Measurements from ENCODE around the gene MAD1L1.

The MAD1L1 gene

DNA sequence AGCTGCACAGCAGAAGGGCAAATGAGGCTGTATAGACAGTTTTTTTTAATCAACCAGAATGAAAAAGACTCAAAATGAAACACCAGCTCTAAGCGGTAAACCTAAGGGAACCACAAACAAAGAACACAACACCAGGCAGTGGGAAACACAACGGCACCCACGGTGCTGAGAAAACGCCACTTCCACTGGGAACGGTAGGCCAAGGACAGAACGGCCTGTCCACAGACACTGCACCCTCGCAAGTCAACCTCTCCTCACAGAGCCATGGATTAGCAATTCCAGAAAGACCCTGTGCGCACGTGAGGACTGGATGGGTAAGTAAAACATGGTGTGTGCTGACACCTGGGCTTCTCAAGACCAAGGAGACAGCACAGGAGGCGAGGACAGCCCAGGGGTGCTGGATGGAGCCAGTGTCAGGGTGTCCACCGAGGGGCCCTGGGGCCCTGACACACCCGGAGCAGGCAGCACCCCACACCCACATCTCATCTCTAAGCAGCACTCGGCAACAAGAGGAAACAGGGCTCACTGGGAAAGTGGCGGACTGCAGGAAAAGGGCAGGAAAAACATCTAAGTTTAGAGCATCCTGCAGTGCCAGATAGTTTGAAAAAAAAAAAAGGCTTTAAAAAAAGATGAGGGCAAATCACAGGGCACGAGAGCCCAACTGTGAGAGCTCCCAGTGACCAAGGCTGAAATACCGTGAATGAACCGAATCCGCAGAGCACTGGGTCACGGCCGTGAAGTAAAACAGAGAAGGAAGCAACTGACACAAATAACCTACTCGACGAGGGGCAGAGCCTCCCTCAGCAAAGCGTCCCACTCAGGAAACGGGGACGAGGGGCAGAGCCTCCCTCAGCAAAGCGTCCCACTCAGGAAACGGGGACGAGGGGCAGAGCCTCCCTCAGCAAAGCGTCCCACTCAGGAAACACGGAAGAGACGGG, 120.2 kb downstream of the MAD1L1 start:
- DNase-seq, result no peak

DNA sequence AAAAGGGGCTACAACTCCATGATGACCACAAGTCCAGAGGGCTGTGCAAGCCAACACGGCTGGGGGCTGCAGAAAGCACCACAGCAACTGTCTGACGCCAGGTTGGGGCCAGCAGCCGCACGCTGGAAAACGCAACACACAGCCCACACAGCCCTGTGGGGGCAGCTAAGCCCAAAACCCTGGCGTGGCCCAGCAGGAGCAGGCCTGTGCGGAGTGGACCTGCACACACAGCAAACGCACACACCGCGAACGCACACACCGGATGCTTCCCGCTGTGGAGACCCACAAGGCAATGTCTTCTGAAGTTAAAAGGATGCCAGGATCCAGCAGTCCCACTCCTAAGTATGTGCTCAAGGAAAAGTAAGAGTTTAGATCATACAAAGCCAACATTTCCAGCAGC, 121.2 kb downstream of the MAD1L1 start:
- no peak for DNase-seq

DNA sequence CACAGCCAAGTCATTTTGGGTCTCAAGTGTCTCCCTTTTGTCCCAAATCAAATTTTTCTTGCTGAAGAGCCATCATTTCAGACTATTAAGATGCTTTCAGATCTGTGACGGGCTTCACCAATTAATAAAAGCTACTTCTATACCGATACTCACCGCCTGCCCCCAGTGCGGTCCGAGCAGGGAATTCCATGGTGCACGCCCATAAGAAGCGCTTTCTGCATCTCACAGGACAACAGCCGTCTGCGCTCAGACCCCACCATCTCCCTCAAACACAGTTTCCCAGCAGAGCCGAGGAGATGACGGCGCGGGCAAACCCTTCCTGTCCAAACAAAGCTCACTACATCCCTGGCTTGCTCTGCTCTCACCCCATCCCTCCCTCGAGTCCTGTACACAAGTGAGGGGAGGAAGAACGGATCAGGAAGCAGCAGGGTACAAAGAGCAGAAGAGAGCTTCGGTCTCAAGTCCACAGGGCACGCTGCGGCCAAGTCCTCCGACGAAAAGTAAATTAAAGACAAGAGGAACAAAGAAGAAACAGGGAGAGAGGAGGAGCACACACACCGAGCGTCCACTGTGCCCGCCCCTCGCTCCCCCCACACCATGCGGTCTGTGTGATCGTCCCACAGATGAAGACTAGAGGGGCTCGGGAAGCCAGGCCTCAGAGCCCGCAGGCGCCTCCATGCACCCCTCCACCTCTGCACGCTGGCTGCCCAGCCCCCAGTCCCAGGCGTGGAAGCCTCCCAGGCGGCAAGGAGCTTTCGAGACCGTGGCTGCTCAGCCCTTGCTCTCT, 121.9 kb downstream of the MAD1L1 start:
- no peak for DNase-seq

DNA sequence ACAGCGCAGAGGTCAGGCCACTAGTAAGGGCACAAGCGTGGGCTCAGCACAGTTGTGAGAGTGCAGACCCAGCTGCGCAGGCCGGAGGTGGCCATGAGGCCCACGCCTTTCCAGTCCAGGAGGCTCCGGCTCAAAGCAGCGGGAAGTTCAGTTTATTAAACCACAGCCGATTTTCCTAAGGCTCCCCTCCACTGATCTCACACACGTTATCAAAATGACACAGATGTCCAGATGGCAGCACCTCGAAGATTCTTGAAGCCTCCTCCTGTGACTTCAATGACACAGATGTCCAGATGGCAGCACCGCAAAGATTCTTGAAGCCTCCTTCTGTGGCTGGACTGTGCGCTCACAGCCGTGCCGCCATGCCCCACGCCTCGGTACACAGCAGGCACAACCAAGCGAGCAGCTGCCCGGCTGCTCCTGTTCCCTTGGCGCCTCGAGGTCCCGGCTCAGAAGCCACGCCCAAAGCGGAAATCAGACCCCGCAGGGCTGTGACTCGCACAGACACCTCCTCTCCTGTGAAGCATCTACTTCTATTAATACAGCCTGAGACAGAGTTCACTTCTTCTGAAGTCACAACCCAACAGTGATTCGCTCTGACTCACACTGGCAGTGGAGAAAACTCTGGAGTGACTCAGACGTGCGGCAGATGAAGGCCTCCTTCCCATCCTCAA, 122.7 kb downstream of the MAD1L1 start:
- peak; percentile 91 for DNase-seq

DNA sequence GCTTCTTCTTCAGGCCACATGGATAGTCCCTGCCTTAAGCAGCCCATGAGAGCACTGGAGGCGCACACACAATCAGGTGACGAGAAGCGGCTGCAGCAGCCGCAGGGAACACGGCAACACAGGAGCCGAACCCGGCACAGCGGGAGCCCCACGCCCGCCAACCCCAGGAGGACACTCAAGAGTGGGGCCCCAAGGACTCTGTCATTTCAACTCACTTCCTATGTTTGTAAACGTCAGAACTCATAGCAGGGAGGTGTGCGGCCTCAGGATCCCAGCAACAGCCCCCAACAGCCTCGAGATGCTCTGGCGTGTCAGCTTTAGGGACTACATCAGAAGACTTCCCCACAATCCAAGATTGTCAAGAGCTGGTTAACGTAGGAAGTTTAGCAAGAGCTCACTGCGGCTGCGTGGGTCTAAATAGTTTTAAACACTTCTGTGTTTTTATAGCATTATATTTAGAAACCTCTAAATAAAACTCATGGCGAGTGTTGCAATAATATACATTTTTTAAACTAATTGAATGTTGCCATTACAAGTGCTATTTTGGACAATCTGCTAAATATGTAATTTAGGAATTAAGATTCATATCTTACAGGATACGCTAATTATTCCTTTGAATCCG, 123.4 kb downstream of the MAD1L1 start:
- no peak for DNase-seq

DNA sequence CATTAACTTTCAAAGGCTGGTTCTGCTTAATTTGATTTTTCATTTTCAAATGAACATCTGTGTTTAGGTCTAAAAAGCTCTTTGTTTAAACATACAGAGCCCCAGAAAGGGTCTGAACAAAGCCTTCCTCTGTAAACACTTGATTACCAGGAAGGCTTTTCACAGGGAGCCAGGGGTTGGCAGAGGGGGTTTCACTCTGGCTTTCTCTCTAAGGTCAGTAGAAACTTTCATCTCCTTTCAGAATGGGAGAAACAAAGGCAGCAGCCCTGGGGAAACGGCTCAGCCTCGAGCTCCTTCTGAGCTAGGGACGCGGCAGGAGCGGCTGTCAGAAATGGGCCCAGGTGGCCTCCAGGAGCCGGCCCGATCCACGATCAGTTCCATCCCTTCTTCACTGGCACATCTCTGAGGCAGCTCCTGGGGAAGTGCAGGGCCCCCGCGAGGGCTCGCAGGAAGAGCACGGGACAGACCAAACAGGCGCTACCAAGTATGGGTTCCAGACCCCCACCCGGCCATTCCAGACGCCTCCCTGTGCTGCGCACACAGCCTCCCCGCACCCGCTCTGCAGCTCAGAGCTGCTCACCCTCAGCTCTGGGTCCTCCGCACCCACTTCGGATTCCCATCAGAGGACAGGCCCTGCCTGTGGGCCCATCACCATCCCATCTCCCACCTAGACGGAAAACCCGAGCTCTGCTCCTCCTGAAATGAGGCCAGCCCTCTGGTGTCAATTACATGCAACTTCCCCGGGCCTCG, 124.1 kb downstream of the MAD1L1 start:
- no peak for DNase-seq

DNA sequence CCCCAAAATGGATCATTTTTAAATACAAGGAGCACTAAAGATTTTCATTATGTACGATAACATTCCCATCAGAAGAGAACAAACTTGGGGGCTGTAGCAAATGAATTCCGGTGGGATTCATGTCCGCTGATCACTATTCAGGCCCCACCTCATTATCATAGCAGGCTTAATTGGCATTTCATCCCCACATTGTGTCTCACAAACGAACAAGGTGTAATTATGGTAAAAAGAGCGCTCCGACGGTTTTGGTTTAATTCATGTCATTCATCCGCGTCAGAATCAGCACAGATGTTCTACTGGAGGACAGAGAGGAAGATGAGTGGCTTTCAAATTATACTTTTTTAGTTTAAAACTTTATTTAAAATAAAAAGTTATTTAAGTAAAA, 124.7 kb downstream of the MAD1L1 start:
- no peak for DNase-seq

DNA sequence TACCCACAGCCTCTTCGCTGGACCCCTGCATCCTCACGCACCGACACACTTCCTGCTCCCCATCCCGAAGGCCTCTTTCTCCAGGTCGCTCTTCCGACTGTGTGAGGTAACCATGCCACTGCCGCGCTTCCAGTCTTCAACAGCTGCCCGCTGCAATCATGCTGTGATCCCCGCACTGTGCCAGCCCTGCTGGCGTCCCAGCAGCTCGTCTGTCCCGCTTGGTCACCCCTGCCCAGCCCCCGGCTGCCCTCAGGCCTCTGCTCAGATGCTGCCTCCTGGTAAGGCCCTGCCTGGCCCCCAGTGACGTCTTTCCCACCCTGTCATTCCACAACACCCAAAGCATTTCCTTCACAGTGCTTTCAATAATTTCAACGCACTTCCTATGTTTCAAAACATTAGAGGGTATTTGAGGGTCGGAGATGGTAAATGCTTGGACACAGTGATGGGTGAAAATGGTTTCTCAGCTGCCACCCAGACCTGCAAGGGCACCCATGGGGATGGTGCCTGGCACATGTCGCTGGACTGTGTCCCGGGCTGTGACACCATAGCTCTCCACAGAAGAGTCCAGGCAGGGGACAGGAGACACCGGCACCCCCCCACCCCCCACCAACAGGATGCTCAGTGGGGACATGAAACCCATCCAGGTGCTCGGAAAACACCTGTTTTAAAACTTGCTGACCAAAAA, 125.2 kb downstream of the MAD1L1 start:
- DNase-seq, result no peak

DNA sequence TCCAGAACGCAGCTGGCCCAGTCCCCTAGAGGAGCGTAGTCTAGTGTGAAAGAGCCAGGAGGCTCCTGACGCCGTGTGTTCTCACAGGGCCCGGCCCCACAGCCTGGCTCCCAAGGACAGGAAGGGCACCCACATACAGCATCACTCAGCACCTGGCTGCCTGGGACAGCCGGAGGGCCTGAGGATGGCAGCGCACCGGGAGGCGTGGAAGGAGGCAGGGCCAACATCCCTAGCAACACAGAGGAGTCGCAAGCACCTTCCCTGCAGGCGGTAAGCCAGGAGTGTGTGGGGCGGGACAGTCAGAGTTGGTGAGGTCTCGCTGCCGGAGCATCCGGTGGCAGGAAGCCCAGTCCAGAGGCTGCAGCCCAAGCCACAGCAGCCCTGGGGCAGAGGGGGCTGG, 125.8 kb downstream of the MAD1L1 start:
- no peak for DNase-seq

DNA sequence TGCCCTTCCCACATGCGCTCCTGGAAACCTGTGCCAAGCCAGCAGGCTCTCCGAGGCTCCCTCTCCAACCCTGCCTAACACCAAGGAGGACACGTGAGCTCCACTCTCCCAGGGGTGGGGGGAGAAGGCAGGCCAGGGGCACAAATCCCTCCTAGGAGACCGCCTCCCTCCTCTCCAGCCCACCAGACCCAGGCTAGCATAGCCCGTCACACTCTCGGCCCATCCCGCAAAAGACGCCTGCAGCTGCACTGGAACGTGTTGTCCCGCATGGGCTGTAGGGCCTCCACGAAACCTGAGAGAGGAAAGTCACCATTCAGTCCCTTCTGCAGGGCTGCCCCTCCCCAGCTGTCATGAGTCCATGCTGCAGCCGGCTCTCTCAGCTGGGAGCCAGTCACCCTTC, 126.3 kb downstream of the MAD1L1 start:
- no peak for DNase-seq

DNA sequence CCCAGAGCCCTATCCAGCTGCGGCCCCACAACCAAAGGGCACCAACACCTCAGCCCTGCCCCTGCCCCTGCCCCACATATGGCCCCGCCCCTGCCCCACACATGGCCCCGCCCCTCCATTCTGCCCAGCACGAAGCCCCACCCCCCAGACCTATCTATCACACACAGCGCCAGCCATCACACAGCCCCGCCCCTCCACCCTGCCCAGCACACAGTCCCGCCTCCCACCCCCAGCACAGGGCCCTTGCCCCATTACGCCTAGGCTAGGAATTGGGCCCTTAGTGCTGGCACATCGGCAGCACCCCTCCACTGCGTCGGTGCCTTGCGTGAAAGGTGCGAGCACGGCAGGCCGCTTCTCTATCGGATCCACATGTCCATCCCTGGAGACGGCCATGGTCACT, 126.8 kb downstream of the MAD1L1 start:
- DNase-seq, result no peak

DNA sequence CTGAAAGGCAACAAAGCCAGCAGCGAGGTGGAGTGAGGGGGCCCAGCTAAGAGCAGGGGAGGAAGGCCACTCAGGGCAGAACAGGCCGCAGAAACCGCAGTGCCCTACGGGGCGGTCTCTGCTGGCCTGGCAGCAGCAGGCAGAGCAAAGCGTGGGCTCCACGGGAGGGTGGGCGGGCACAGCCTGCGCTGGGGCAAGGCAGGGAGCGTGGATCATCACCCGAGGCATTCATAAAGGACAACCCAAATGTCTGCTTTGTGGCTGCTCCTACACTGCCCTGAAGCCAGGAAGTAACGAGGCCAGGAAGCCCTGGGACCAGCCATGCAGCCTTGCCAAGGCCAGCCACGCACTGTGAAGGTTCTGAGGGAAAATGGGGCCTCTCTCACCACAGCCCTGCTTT, 127.5 kb downstream of the MAD1L1 start:
- no peak for DNase-seq

DNA sequence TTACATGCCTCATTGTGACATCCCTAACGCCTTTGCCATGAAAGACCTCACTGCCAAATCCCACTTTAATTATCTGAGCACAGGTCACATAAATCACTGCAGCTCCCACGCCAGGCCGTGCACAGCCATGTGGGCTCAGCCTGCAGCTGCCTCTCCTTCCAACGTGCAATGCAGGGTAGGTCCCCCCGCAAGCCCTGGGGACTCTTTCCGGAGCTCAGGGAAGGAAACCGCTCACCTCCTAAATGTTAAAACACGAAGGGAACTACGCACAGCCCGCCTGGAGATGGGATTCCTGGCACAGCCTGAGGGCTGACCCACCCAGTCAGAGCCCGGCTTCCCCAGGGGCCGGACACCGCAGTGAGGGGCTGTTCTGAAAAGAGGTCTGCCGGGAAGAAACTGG, 128.0 kb downstream of the MAD1L1 start:
- DNase-seq, result no peak

DNA sequence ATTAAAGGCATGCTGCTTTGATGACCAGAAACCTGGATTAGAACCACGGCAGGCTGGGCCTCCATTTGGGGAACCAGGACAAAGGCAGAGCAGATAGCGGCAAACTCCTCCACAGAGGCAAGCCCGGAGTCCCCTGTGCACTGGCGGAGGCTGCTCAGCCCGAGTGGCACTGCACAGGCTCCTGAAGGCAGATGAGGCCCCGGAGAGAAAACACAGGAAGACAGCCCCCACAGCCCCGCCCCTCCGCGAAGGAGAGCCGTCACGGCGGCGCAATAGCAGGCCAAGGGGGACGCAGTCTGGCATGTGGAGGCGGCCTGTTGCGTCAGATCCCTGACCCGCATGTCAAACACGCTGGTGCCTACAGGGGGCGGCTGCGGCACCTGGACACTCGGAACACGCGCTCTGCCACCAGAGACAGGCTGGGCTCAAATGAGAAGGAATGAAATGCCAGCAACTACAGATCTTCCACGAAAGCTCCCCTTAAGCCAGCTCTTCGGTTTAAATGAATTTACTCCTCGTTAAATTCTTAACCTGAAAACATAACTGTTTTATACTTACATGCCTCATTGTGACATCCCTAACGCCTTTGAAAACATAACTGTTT, 128.5 kb downstream of the MAD1L1 start:
- peak; percentile 82 for DNase-seq

DNA sequence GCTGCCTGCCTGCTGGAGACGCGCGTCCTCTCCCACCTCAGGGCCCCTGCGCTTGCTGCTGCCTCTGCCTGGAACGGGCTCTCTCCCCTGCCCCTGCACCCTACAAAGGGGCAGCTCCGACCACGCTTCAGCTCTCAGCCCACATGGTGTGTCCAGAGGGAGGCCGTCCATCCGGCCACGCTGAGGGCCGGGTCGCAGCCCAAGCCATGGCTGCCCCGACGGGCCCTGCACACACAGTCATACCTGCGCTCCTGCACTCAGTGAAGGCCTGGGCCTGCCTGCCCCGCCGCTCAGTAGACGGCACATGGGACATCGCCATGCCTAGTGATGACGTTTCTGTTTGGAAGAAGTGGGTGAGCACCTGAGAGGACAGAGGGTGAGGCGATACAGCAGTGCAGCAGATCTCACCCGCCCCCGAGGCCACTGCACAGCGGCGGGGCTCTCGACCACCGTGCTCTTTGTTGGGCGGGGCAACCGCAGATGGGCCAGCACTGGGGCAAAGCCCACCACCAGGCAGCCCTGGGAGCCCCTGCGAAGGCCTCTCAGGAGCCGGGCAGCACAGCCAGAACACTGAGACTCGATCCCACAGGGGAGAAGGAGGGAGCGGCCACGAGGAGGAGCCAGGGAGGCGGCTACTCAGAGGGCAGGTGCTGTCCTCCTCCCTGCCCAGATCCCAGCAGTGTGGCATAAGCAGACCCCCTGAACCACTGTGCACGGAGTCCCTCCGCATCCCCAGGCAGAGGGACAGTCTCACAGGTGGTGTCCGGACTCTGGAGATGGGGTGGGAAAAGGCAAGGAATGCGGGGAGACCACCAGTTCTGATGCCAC, 129.5 kb downstream of the MAD1L1 start:
- no peak for DNase-seq

DNA sequence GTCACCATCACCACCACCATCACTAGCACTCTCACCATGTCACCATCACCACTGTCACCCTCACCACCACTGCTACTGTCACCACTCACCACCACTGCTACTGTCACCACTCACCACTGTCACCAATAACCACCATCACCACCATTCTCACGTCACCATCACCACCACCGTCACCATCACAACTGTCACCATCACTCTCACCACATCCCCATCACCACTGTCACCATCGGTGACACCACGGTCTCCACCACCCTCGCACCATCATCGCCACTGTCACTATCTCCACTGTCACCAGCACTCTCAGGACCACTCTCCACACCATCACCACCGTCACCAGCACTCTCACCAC, 130.4 kb downstream of the MAD1L1 start:
- no peak for DNase-seq

DNA sequence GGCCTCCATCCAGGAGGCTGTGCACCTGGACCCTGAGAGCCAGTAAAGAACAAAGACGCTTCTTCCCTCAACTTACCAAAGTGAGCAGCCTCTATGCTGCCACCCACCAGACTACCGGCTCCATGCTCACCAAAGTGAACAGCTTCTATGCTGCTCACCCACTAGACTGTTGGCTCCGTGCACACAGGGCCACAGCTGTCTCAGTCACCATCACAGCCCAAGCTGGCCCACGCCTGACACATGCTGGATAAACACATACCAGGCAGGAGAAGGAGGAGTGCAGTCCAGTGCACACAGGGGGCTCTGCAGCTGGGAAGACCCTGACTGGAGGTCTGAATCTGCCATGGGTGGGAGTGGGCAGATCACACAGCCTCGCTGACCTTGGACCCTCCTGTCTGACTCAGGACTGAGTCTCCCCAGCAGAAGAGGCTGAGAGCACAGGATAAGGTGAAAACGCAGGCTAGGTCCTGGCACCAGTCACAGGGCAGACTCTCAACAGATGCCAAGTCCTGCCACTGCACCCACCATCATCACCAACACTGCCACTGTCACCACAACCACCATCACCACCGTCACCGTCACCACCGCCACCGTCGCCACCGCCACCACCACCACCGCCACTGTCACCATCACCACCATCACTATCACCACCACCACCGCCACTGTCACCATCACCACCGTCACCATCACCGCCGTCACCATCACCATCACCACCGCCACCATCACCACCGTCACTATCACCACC, 130.9 kb downstream of the MAD1L1 start:
- no peak for DNase-seq

DNA sequence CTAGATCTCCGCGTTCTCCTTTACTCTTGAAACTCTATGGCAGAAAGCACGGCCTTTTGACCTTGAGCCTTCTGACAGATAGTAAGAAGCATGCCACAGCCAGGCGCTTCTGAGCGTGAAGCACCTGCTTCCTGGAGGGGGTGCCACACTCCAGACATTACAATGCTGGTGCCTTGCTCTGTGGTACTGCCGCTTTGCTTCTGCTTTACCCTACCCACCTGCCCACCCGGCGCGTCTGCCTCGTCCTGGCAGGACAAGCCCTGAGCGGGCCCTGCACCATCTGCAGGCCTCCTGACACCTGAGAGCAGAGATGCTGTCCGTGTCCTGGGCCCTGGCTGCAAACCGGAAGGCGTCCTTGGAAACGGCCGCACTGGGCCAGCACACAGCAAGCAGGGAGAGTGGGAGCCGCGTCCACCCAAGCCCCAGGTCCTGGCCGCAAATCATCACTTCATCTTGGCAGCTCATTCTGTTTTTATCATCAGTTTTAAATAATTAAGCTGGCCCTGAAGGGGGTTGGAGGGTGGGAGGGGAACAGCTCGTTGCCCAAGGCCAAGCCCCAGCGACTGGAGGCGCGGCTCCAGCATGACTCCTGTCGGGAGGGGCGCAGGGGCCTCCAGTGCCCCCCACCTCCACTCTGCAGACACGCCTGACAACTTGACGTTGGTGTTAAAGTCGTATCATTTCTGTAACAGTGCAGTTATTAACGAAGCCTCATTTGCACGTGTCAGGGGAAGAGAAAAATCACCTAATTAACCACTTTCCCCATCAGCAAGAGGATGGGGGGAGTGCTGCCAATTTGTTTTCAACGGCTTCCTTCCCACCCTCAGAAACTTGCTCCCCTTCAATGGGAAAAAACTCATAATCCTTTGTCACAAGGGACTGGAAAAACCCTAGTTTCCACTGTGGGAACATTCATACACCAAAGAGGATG, 132.2 kb downstream of the MAD1L1 start:
- DNase-seq, result no peak
